ENCODE results near the gene CDC45. TPM values are rescaled to one million over a fixed set of nuclear protein-coding genes. Genes with fewer than 3 reads are reported as not detected.

Gene CDC45
- total RNA-seq, 2 experiments from 2014 or later = 80.2 to 83.0 TPM

- H3K4me3 ChIP-seq (ENCODE audit: low read depth, low read length, poor library complexity, severe bottlenecking) = no peak overlapping the region
- no TSS peak for BruUV-seq (replicated peaks)
- H2AFZ ChIP-seq (ENCODE audit: low read length) = no peak overlapping the region
- POLR2A ChIA-PET = no interaction called here
- H3K36me3 ChIP-seq (ENCODE audit: insufficient read depth, low read length) = peaks cover 51% of the 10 kb centered on the region
- no peak for DNase-seq (ENCODE audit: low spot score)
- no peaks in the 10 kb centered on the region for H3K9me2 ChIP-seq (ENCODE audit: insufficient read depth, low read length)
- no peak overlapping the region for H3K27ac ChIP-seq (ENCODE audit: low read depth, low read length, poor library complexity, severe bottlenecking)
- H3K4me2 ChIP-seq (ENCODE audit: low read length) = no peak overlapping the region
- no peaks in the 10 kb centered on the region for H3K9me3 ChIP-seq (ENCODE audit: low read length)
- no peaks in the 10 kb centered on the region for H4K20me1 ChIP-seq (ENCODE audit: insufficient read depth, low read length)
- TF ChIP-seq CTCF (conservative IDR thresholded peaks at IDR 0.05; ENCODE audit: low read length) (no peak), EZH2phosphoT487 (IDR thresholded peaks at IDR 0.05; ENCODE audit: borderline replicate concordance, low read depth, low read length) (no peak)
- CTCF ChIA-PET (ENCODE audit: unreplicated experiment) = no interaction called here
- H3K4me1 ChIP-seq (ENCODE audit: insufficient read depth, low read length, poor library complexity, severe bottlenecking) = no peaks in the 10 kb centered on the region
- H3K79me2 ChIP-seq (ENCODE audit: insufficient read depth, low read depth, low read length) = no peaks in the 10 kb centered on the region
- intact Hi-C loops (cut with micrococcal nuclease; ENCODE audit: unreplicated experiment) = no loop called here
These were observed 41.0 kb downstream of the CDC45 start for GRCh38 chr22:19520566-19521305.

- Histone ChIP-seq H4K20me1 (ENCODE audit: insufficient read depth, low read length) (no peaks in the 10 kb centered on the region), H3K9me2 (ENCODE audit: insufficient read depth, low read length) (no peaks in the 10 kb centered on the region), H3K4me2 (ENCODE audit: low read length) (no peak overlapping the region), H3K9me3 (ENCODE audit: low read length) (no peaks in the 10 kb centered on the region), H2AFZ (ENCODE audit: low read length) (no peak overlapping the region), H3K79me2 (ENCODE audit: insufficient read depth, low read depth, low read length) (no peaks in the 10 kb centered on the region), H3K4me1 (ENCODE audit: insufficient read depth, low read length, poor library complexity, severe bottlenecking) (no peaks in the 10 kb centered on the region), H3K4me3 (ENCODE audit: low read depth, low read length, poor library complexity, severe bottlenecking) (no peak overlapping the region), H3K36me3 (ENCODE audit: insufficient read depth, low read length) (peaks cover 36% of the 10 kb centered on the region; the same call in 1 of the 2 replicates), H3K27ac (ENCODE audit: low read depth, low read length, poor library complexity, severe bottlenecking) (no peak overlapping the region)
- no peak for TF ChIP-seq CTCF (conservative IDR thresholded peaks at IDR 0.05; ENCODE audit: low read length)
- no peak for TF ChIP-seq EZH2phosphoT487 (IDR thresholded peaks at IDR 0.05; ENCODE audit: borderline replicate concordance, low read depth, low read length)
- ChIA-PET POLR2A (no interaction called here), CTCF (ENCODE audit: unreplicated experiment) (no interaction called here)
- intact Hi-C loops (cut with micrococcal nuclease; ENCODE audit: unreplicated experiment) = no loop called here
- no TSS peak for BruUV-seq (replicated peaks)
- DNase-seq (ENCODE audit: low spot score) = no peak
These were observed 42.6 kb downstream of the CDC45 start for GRCh38 chr22:19522190-19522880.

GRCh38 chr22:19522881-19523239 lies 43.1 kb downstream of the CDC45 start:
- no peaks in the 10 kb centered on the region for H3K4me1 ChIP-seq (ENCODE audit: insufficient read depth, low read length, poor library complexity, severe bottlenecking)
- no peak overlapping the region for H2AFZ ChIP-seq (ENCODE audit: low read length)
- no peak overlapping the region for H3K4me2 ChIP-seq (ENCODE audit: low read length)
- TF ChIP-seq CTCF (conservative IDR thresholded peaks at IDR 0.05; ENCODE audit: low read length) (no peak), EZH2phosphoT487 (IDR thresholded peaks at IDR 0.05; ENCODE audit: borderline replicate concordance, low read depth, low read length) (no peak)
- ChIA-PET CTCF (ENCODE audit: unreplicated experiment) (no interaction called here), POLR2A (no interaction called here)
- no peaks in the 10 kb centered on the region for H3K79me2 ChIP-seq (ENCODE audit: insufficient read depth, low read depth, low read length)
- H4K20me1 ChIP-seq (ENCODE audit: insufficient read depth, low read length) = no peaks in the 10 kb centered on the region
- DNase-seq (ENCODE audit: low spot score) = no peak
- intact Hi-C loops (cut with micrococcal nuclease; ENCODE audit: unreplicated experiment) = no loop called here
- no TSS peak for BruUV-seq (replicated peaks)
- no peaks in the 10 kb centered on the region for H3K9me3 ChIP-seq (ENCODE audit: low read length)
- no peak overlapping the region for H3K27ac ChIP-seq (ENCODE audit: low read depth, low read length, poor library complexity, severe bottlenecking)
- H3K36me3 ChIP-seq (ENCODE audit: insufficient read depth, low read length) = peaks cover 31% of the 10 kb centered on the region; the same call in 1 of the 2 replicates
- H3K4me3 ChIP-seq (ENCODE audit: low read depth, low read length, poor library complexity, severe bottlenecking) = no peak overlapping the region
- no peaks in the 10 kb centered on the region for H3K9me2 ChIP-seq (ENCODE audit: insufficient read depth, low read length)
